IPS-15b (cell line): ENCODE measurements around the gene TNFSF15.

Experiments
- H3K27me3 ChIP-seq: one replicate; pipeline ENCODE4 v1.6.1; 2013; ENCODE audit warnings: low read length; ENCODE audit not compliant: control insufficient read depth, insufficient read depth
- H3K36me3 ChIP-seq: one replicate; pipeline ENCODE4 v1.6.1; 2013; ENCODE audit warnings: low read length; ENCODE audit not compliant: control insufficient read depth, insufficient read depth
- H3K4me1 ChIP-seq: one replicate; pipeline ENCODE4 v1.6.1; 2013; ENCODE audit warnings: mild to moderate bottlenecking, low read length; ENCODE audit not compliant: control insufficient read depth, insufficient read depth
- H3K4me3 ChIP-seq: one replicate; pipeline ENCODE4 v1.5.1; 2013; ENCODE audit warnings: low read depth, low read length
- H3K9ac ChIP-seq: one replicate; pipeline ENCODE4 v1.6.1; 2013; ENCODE audit warnings: low read depth, mild to moderate bottlenecking, low read length
- H3K9me3 ChIP-seq: one replicate; pipeline ENCODE4 v1.6.1; 2013; ENCODE audit warnings: mild to moderate bottlenecking, low read length; ENCODE audit not compliant: control insufficient read depth, insufficient read depth

Gene TNFSF15

DNA sequence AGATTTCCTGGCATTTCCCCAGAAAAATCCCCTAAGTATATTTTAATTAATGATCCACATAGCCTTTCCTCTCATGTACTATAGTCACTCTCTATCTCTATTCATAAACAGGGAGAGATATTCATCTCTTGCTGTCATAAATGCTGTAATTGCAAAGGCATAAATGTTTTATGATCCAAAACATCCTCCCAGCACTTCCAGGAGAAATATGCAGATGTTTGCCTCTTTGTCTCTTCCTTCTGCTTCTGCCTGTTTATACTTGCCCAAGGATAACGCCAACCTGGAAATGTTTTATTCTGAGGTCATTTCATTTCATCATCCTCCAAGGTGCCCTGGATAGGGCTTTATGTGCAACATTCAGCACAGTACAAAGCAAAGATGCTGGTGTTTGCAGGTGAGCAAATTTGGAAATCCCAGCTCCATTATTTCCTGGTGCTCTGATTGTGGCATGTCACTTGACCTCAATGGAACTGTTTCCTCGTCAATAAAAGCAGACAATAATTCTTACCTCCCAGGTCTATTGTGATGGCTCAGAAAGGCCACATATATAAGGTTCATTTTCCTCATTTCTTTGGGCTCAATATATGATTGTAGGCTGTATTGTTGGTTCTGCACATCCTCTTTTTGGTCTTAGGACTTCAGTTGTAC, 6.9 kb downstream of the TNFSF15 start:
- Histone ChIP-seq H3K4me1 (peaks cover 9% of the 10 kb centered on the region), H3K27me3 (no peaks in the 10 kb centered on the region), H3K9me3 (no peaks in the 10 kb centered on the region), H3K9ac (no peak overlapping the region), H3K4me3 (no peak overlapping the region), H3K36me3 (no peaks in the 10 kb centered on the region)

DNA sequence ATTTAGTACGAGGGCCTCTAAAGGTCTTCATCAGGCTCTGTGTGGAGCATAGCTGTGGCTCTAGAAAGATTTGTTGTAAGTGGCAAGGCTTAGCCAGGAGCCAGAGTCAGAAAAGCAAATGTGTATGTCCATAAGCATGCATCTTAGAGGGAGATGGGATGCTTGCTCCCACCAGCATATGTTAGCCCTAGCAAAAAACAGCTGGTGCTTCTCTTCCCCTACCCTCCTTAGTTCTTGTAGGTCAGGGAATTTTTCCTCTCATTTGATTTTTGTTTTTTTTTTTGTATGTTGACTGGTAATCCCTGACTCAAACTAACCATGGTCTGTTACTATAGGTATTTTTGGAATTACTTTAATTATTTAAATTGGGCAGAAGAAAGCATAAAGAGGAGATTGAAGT, 7.7 kb downstream of the TNFSF15 start:
- no peaks in the 10 kb centered on the region for H3K36me3 ChIP-seq
- H3K9ac ChIP-seq: no peak overlapping the region

DNA sequence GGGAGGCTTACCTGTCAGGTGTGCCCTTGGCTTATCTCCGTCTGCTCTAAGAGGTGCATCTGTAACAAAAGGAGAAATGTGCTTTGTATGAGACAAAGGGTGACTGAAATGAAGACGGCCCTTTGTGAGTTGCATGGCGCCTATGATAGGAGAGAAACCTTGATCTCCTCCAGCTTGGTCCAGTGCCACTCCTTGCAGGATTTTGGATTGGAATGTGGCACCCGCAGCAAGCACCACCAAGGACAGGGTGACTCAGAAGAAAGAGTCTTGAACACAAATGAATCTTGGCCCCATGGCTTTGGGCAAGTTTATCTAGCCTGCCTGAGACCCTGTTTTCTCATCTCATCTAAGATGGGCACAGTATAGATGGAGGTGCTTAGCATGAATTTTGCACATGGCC, 13.4 kb downstream of the TNFSF15 start:
- Histone ChIP-seq H3K27me3 (no peaks in the 10 kb centered on the region), H3K9ac (no peak overlapping the region), H3K4me3 (no peak overlapping the region), H3K4me1 (no peaks in the 10 kb centered on the region), H3K9me3 (no peaks in the 10 kb centered on the region), H3K36me3 (no peaks in the 10 kb centered on the region)

More for the DNA sequence above, 7.7 kb downstream of the TNFSF15 start:
- no peaks in the 10 kb centered on the region for H3K9me3 ChIP-seq
- H3K4me3 ChIP-seq: no peak overlapping the region
- H3K4me1 ChIP-seq: peaks cover 7% of the 10 kb centered on the region
- H3K27me3 ChIP-seq: no peaks in the 10 kb centered on the region

DNA sequence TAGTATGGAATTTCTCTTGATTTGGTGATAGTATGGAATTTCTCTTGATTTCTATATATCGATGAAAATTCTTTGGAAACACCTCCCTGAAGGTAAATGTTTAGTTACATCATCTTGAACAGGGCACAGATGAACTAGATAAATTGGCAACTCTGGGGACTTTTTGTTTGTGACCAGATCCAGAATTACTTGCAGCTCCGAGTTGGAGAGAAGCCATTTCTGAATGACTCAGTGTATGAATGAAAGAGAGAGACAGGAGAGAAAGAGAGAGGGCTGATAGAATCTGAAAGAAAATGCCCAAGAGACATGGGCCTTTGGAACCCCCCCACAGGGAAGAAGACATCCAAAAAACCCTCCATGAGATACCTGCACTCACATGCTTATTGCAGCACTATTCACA, 14.1 kb downstream of the TNFSF15 start:
- Histone ChIP-seq H3K36me3 (no peaks in the 10 kb centered on the region), H3K27me3 (no peaks in the 10 kb centered on the region), H3K9me3 (no peaks in the 10 kb centered on the region), H3K4me3 (no peak overlapping the region), H3K9ac (no peak overlapping the region), H3K4me1 (no peaks in the 10 kb centered on the region)

DNA sequence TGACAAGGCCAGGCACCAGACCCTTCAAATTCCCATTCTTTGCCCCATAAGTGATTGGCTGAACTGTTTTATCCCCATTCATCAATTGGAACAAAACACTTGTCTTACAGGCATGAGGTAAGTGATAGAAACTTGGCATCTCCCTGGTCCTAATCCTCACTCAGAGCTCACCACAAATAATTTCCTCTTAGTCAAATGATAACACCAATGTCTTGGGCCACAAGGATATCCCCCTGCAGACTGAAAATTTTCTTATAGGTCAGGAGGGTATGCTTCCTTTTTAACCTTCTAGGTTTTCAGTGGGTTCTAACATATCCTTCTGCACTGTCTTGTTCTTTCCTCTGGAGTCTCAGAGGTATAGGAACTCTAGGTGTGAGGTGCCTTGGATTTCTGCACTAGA, 14.5 kb downstream of the TNFSF15 start:
- Histone ChIP-seq H3K4me3 (no peak overlapping the region), H3K9me3 (no peaks in the 10 kb centered on the region), H3K4me1 (no peaks in the 10 kb centered on the region), H3K27me3 (no peaks in the 10 kb centered on the region), H3K9ac (no peak overlapping the region), H3K36me3 (no peaks in the 10 kb centered on the region)

DNA sequence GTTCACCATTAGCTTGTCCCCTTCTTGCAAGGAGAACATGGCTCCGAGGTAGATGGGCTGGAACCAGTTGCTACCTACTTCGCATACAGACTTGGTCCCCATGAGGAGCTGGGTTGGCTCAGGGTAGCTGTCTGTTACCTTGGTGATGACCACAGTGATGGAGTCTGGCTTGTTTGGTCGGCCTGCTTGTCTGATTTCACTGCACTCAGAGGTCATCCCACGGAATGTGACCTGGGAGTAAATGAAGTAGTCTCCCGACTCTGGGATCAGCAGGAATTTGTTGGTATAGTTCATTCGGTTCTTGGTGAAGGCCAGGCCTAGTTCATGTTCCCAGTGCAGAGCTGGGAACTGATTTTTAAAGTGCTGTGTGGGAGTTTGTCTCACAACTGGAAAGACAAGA, 15.3 kb downstream of the TNFSF15 start:
- H3K9ac ChIP-seq: no peak overlapping the region
- no peaks in the 10 kb centered on the region for H3K9me3 ChIP-seq
- no peak overlapping the region for H3K4me3 ChIP-seq
- no peaks in the 10 kb centered on the region for H3K27me3 ChIP-seq
- no peaks in the 10 kb centered on the region for H3K4me1 ChIP-seq
- H3K36me3 ChIP-seq: no peaks in the 10 kb centered on the region

DNA sequence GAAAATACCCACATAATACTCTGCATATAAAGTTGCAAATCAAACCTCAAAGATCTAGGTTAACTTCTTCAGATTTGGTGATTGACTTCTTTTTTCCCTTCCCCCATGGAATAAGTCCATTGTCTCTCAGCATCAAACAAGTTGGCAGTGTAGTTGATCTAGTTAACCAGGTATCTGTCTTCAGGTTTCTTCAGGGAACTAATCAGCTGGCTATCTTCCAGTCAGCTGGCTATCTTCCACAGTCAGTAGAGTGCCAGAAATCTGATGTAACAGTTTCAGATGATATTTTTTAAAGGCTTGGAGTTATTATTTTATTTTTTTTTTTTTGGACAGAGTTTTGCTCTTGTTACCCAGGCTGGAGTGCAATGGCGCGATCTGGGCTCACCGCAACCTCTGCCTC, 16.8 kb downstream of the TNFSF15 start:
- H3K4me3 ChIP-seq: no peak overlapping the region
- no peaks in the 10 kb centered on the region for H3K9me3 ChIP-seq
- H3K36me3 ChIP-seq: no peaks in the 10 kb centered on the region
- no peaks in the 10 kb centered on the region for H3K4me1 ChIP-seq
- H3K9ac ChIP-seq: no peak overlapping the region
- H3K27me3 ChIP-seq: no peaks in the 10 kb centered on the region

DNA sequence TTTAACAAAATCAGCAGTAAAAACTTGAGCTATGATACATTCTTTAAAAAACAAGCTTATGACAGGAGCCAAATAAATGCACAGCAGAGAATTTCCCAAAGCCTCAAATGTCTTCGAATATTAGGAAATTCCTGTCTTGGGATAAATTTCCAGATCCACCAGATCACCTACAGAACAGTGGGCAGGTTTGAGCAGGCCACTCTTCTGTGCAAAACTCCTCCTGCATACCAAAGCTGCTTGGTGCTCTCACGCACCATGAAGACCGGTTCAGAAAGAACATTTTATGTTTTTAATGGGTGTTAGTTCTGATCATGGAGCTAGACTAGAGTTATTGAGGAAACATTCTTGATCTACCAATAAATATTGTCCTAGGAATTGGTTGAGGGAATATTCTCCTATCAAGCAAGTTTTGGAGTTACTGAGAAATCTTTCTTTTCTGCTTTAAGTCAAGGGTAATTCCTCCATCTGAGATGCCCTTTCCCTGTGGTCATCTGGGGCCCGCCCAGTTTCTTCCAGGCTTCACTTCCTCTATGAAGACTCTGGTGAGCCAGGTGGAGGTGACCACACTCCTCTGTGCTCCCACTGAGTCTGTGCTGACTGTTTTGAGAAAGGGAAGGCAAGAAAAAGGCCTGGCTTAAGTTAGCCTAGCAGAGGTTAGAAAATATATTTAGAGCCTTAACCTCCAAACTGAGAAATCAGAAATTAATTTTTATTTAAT, 17.9 kb downstream of the TNFSF15 start:
- no peak overlapping the region for H3K4me3 ChIP-seq
- no peaks in the 10 kb centered on the region for H3K4me1 ChIP-seq
- no peaks in the 10 kb centered on the region for H3K36me3 ChIP-seq
- H3K27me3 ChIP-seq: no peaks in the 10 kb centered on the region
- H3K9me3 ChIP-seq: no peaks in the 10 kb centered on the region
- no peak overlapping the region for H3K9ac ChIP-seq

DNA sequence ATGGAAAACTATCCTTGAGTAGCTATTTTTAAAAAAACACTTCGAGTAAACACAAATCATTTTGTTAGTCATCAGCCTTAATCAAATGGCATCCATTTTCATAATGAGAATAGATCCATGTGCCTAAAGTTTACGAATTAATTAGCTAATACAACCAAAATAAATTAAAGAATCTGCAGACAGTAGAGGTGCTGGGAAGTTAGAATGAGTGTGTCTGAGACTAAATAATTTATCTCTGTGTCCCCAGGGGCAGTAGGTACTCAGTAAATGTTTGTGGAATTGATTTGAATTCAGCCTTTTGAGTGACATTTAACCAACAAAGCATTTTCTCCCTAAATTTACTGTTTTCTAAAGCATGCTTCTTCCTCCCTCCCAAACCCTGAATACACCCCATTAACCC, 18.6 kb downstream of the TNFSF15 start:
- Histone ChIP-seq H3K4me1 (no peaks in the 10 kb centered on the region), H3K36me3 (no peaks in the 10 kb centered on the region), H3K9ac (no peak overlapping the region), H3K4me3 (no peak overlapping the region), H3K27me3 (no peaks in the 10 kb centered on the region), H3K9me3 (no peaks in the 10 kb centered on the region)

DNA sequence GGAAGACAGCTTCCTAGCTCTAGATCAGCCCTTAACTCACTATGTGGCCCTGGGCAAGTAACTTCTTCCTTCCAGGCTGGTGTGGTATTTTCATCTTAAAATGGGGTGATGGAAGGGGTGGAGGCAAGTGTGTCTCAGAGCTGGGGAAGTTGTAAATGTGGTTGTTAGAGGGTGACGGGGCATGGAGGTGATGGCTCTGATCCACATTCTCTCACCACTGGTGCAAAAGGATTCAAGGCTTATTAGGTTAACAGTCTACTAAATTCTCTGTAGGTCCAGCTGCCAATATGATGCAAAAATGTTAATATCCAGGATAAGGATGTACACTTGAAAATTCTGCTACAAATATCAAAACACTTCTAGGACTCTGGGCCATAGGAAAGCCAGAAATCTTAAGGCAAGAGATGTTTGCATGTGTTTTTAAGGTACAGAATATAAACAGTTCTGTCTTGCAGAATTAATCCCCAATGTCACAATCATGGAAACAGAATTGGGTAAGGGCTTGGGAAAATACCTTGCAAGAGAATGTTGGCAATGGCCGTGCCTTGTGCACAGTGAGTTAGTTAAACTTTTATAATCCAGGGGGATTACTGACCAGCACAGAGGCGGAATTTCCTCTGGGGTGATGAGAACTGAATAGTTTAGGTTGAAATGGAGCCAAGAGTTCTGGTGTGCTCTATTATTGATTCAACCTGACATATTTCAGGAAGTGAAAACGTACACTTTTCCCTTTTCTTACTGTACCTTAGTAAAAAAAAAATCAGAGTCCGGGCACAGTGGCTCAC, 19.8 kb downstream of the TNFSF15 start:
- Histone ChIP-seq H3K4me3 (no peak overlapping the region), H3K9ac (no peak overlapping the region), H3K36me3 (no peaks in the 10 kb centered on the region), H3K27me3 (no peaks in the 10 kb centered on the region), H3K4me1 (no peaks in the 10 kb centered on the region), H3K9me3 (no peaks in the 10 kb centered on the region)

DNA sequence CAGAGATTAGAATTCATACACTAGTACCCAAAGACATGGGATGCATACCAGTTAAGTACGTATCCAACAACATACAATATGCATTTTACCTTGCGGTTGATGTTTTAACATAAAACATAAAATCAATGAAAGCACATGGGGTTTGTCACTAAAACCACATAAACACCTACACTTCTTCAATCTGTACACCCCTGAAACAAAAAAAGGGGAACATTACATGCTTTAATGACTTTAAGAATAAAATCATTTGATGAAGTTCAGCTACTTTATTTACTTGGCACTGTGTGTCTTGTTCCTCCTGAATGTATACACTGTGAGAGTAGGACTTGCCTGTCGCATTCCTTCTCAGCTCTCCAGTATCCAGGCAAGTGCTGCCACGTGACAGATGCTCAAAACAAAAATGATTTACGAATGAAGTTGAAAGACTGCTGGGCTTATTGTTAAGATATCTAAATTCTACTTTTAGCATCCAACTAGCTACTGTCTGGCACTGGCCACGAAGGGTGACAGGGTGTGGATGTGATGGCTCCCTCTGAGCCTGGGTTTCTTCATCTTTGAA, 21.0 kb downstream of the TNFSF15 start:
- H3K9me3 ChIP-seq: no peaks in the 10 kb centered on the region
- no peak overlapping the region for H3K4me3 ChIP-seq
- no peaks in the 10 kb centered on the region for H3K36me3 ChIP-seq
- no peak overlapping the region for H3K9ac ChIP-seq
- no peaks in the 10 kb centered on the region for H3K4me1 ChIP-seq
- no peaks in the 10 kb centered on the region for H3K27me3 ChIP-seq
